GM12873 (cell line): ENCODE measurements around the gene PELI2.

Experiments used
- CTCF ChIP-seq: IDR thresholded peaks from 2 replicates; pipeline ENCODE4 v1.5.1; 2012; ENCODE audit warnings: low read depth, mild to moderate bottlenecking, moderate library complexity, low read length, control low read depth; ENCODE audit not compliant: insufficient read depth; ENCODE audit errors: missing control alignments

Gene PELI2

GRCh38 chr14:56215180-56215579, 97.0 kb downstream of the PELI2 start:
- no peak for TF ChIP-seq CTCF

- TF ChIP-seq CTCF: no peak
Observed at GRCh38 chr14:56216626-56217379, 98.6 kb downstream of the PELI2 start.

- TF ChIP-seq CTCF: no peak
Observed at GRCh38 chr14:56217380-56218045, 99.3 kb downstream of the PELI2 start.

GRCh38 chr14:56219666-56220413, 101.6 kb downstream of the PELI2 start:
- TF ChIP-seq CTCF: no peak

- no peak for TF ChIP-seq CTCF
Observed at GRCh38 chr14:56221382-56222128, 103.3 kb downstream of the PELI2 start.

GRCh38 chr14:56224229-56224628, 106.0 kb downstream of the PELI2 start:
- TF ChIP-seq CTCF: no peak
